ENCODE measurements around the gene ARHGAP10. TPM values are rescaled to one million over a fixed set of nuclear protein-coding genes. Genes with fewer than 3 reads are reported as not detected.
"Not testable (repeated sequence)": the region's sequence is repeated elsewhere in the genome, so short reads cannot be mapped to it uniquely, and the experiment has no call there.

Gene ARHGAP10
- total RNA-seq, 1 donor from 2014 or later: 30.5 TPM

GRCh38 chr4:148077581-148077980, 345.7 kb downstream of the ARHGAP10 start:
- H3K27ac Mint-ChIP-seq: no peak overlapping the region
- H3K4me3 Mint-ChIP-seq: no peak overlapping the region
- H3K36me3 Mint-ChIP-seq: peaks cover 71% of the 10 kb centered on the region

GRCh38 chr4:148078061-148078460, 346.2 kb downstream of the ARHGAP10 start:
- TF ChIP-seq CTCF (IDR thresholded peaks at IDR 0.05; ENCODE audit: unreplicated experiment): no peak
- H3K27me3 Mint-ChIP-seq (ENCODE audit: low read depth): no peaks in the 10 kb centered on the region
- no peaks in the 10 kb centered on the region for H3K4me1 Mint-ChIP-seq
- H3K36me3 Mint-ChIP-seq: peaks cover 75% of the 10 kb centered on the region
- peaks cover 25% of the 10 kb centered on the region for H3K9me3 Mint-ChIP-seq
- no peak overlapping the region for H3K27ac Mint-ChIP-seq
- no peak for DNase-seq (ENCODE audit: low spot score in 2 of 2, unreplicated experiment in 2 of 2)
- no peak overlapping the region for H3K4me3 Mint-ChIP-seq

More at GRCh38 chr4:148077581-148077980, 345.7 kb downstream of the ARHGAP10 start:
- H3K9me3 Mint-ChIP-seq: peaks cover 25% of the 10 kb centered on the region
- no peaks in the 10 kb centered on the region for H3K27me3 Mint-ChIP-seq (ENCODE audit: low read depth)
- TF ChIP-seq CTCF (IDR thresholded peaks at IDR 0.05; ENCODE audit: unreplicated experiment): no peak
- no peak for DNase-seq (ENCODE audit: low spot score in 2 of 2, unreplicated experiment in 2 of 2)
- no peaks in the 10 kb centered on the region for H3K4me1 Mint-ChIP-seq

GRCh38 chr4:148079961-148080360, 348.1 kb downstream of the ARHGAP10 start:
- Mint-ChIP-seq H3K27ac (no peak overlapping the region), H3K4me1 (no peaks in the 10 kb centered on the region), H3K36me3 (peaks cover 67% of the 10 kb centered on the region), H3K9me3 (peaks cover 33% of the 10 kb centered on the region), H3K4me3 (no peak overlapping the region), H3K27me3 (ENCODE audit: low read depth) (no peaks in the 10 kb centered on the region)
- no peak for TF ChIP-seq CTCF (IDR thresholded peaks at IDR 0.05; ENCODE audit: unreplicated experiment)
- no peak for DNase-seq (ENCODE audit: low spot score in 2 of 2, unreplicated experiment in 2 of 2)

- H3K4me3 Mint-ChIP-seq: no peak overlapping the region
- H3K36me3 Mint-ChIP-seq: peaks cover 63% of the 10 kb centered on the region
- H3K4me1 Mint-ChIP-seq: no peaks in the 10 kb centered on the region
- H3K9me3 Mint-ChIP-seq: peaks cover 34% of the 10 kb centered on the region
- no peak overlapping the region for H3K27ac Mint-ChIP-seq
- no peak for TF ChIP-seq CTCF (IDR thresholded peaks at IDR 0.05; ENCODE audit: unreplicated experiment)
- H3K27me3 Mint-ChIP-seq (ENCODE audit: low read depth): no peaks in the 10 kb centered on the region
- DNase-seq (ENCODE audit: low spot score in 2 of 2, unreplicated experiment in 2 of 2): no peak
These were observed 349.4 kb downstream of the ARHGAP10 start for GRCh38 chr4:148081267-148081666.

- Mint-ChIP-seq H3K27ac (no peak overlapping the region), H3K4me1 (no peaks in the 10 kb centered on the region), H3K4me3 (no peak overlapping the region), H3K27me3 (ENCODE audit: low read depth) (no peaks in the 10 kb centered on the region), H3K36me3 (peaks cover 59% of the 10 kb centered on the region), H3K9me3 (peaks cover 35% of the 10 kb centered on the region)
- no peak for TF ChIP-seq CTCF (IDR thresholded peaks at IDR 0.05; ENCODE audit: unreplicated experiment)
- DNase-seq (ENCODE audit: low spot score in 2 of 2, unreplicated experiment in 2 of 2): no peak
These were observed 349.9 kb downstream of the ARHGAP10 start for GRCh38 chr4:148081745-148082144.

GRCh38 chr4:148083073-148083472, 351.2 kb downstream of the ARHGAP10 start:
- H3K4me3 Mint-ChIP-seq; H3K4me1 Mint-ChIP-seq; H3K27me3 Mint-ChIP-seq (ENCODE audit: low read depth); DNase-seq (ENCODE audit: low spot score in 2 of 2, unreplicated experiment in 2 of 2); H3K27ac Mint-ChIP-seq: not testable (repeated sequence)
- H3K9me3 Mint-ChIP-seq: peaks cover 48% of the 10 kb centered on the region
- H3K36me3 Mint-ChIP-seq: peaks cover 52% of the 10 kb centered on the region
